Activated T-cell treated with anti-CD3 and anti-CD28 coated beads, Interleukin-2, amount 50 U/mL, for 24 hours (primary cell): ENCODE data around the gene POLR1C.

Source experiments
- DNase-seq: peaks from one replicate; pipeline ENCODE4 v3.0.0-alpha.2; 2020
- H3K27ac Mint-ChIP-seq: 2 replicates; pipeline ENCODE4 v1.8.0; 2020; ENCODE audit warnings: mild to moderate bottlenecking, mixed read lengths
- H3K27me3 Mint-ChIP-seq: 2 replicates; pipeline ENCODE4 v1.8.0; 2020; ENCODE audit warnings: mixed read lengths
- H3K36me3 Mint-ChIP-seq: 2 replicates; pipeline ENCODE4 v1.8.0; 2020; ENCODE audit warnings: low read depth, mixed read lengths
- H3K4me1 Mint-ChIP-seq: 2 replicates; pipeline ENCODE4 v1.8.0; 2020; ENCODE audit warnings: low read depth, mixed read lengths
- H3K4me3 Mint-ChIP-seq: 2 replicates; pipeline ENCODE4 v1.8.0; 2020; ENCODE audit warnings: mild to moderate bottlenecking, moderate library complexity, mixed read lengths
- H3K9me3 Mint-ChIP-seq: 2 replicates; pipeline ENCODE4 v1.8.0; 2020; ENCODE audit warnings: mixed read lengths

Gene POLR1C

DNA sequence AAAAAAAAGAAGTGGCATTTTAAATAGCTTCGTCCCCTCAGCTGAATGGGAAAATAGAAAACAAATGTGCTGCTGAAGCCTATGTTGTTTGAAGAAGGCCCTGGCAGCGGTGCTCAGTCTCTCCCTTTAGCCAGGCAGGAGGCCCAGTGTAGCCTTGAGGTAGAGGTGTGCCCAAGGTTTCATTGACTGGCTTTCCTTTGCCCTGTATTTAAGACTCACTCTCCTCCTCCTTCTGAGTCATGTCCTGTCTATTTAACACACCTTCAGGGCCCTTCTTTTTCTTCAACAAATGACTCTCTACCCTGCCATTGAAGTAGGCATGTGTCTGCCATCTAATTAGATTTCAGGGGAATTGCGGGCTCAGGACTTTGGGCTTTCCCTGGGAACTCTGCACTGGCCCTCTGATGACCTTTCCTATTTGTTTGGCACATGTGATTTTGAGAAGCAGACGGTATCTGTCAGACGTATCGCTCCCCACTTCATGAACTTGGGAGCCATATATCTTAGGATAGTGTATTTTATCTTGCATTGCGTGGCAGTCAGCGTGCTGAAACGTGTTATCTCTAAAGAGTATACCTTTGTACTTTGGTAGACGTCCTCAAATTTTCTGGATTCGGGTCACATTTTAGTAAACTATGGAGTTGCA lies 35.2 kb upstream of the POLR1C start:
- Mint-ChIP-seq H3K4me1 (peaks cover 52% of the 10 kb centered on the region), H3K27me3 (no peaks in the 10 kb centered on the region), H3K36me3 (peaks cover 56% of the 10 kb centered on the region), H3K27ac (peak overlapping the region; percentile 15), H3K4me3 (no peak overlapping the region), H3K9me3 (no peaks in the 10 kb centered on the region)
- DNase-seq, result no peak

DNA sequence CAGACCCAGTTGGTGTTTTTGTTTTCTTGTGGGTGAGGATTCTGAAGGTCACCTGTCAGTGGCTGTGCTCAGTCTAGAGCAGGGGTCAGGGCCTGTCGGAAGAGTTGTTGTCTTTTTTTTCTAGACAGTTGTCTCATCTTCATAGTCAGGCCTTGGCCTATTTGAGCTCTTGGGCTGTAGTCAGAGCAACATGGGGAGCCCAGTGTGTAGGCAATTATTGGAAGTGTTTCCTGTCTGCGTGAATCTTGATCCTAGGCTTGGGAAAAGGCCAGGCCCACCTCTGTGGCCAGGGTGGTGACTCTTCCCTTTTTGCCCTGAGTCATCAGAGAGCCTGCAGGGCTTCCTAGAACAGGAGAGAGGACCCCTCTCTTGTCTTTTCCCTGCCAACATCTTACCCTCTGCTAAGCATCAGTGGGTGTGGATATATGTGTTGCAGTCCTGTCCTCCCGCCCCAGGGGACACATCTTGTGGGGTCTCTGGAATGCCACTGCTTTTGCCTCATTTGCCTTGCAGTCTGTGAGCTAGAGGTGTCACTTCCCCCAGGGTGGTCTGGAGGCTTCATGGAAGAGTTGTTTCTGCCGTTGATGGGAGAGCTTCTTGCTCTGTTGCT lies 28.1 kb upstream of the POLR1C start:
- H3K27me3 Mint-ChIP-seq, result no peaks in the 10 kb centered on the region
- H3K9me3 Mint-ChIP-seq, result no peaks in the 10 kb centered on the region
- no peak for DNase-seq
- peaks cover 47% of the 10 kb centered on the region for H3K36me3 Mint-ChIP-seq
- peaks cover 23% of the 10 kb centered on the region for H3K4me1 Mint-ChIP-seq
- no peak overlapping the region for H3K4me3 Mint-ChIP-seq
- peak overlapping the region; percentile 51 for H3K27ac Mint-ChIP-seq

DNA sequence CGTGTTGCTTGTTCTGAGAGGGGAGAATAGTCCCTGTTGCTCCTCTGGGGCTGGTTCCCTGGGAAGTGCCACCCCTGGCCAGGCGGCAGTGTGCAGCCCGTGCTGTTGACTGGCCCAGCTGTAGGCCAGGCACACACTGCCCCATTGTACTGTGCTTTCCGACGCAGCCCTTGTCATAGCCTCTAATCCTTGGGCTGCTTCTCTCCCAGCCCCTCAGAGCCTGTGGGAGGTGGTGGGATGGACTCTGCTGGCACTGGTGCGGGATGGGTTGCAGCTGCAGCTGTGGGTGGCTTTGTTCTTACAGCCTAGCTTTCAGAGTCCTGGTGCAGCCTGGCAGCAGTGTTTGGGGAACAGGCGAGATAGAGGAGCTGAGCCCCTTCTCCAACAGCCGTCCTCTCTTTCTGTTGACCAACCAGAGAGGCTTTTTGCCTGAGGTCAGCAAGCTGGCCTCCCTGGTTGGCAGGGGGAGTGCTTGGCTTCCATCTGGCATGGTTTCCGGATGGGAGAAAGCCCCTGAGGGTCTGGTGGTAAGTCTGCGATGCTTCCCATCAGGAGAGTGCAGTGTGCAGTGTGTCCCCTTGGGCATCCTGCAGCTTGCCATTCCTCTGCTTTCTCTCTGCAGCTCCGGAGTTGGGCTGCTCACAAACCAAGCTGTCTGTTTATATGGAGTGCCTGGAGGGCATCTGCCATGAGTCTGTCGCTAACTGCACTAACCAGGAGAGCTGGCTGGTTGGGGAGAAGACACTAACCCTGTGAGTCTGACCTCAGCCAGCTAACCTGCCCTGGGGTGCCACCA lies 27.4 kb upstream of the POLR1C start:
- no peak for DNase-seq
- Mint-ChIP-seq H3K4me3 (no peak overlapping the region), H3K36me3 (peaks cover 51% of the 10 kb centered on the region), H3K27ac (peak overlapping the region; percentile 51), H3K27me3 (no peaks in the 10 kb centered on the region), H3K4me1 (peaks cover 30% of the 10 kb centered on the region), H3K9me3 (no peaks in the 10 kb centered on the region)

DNA sequence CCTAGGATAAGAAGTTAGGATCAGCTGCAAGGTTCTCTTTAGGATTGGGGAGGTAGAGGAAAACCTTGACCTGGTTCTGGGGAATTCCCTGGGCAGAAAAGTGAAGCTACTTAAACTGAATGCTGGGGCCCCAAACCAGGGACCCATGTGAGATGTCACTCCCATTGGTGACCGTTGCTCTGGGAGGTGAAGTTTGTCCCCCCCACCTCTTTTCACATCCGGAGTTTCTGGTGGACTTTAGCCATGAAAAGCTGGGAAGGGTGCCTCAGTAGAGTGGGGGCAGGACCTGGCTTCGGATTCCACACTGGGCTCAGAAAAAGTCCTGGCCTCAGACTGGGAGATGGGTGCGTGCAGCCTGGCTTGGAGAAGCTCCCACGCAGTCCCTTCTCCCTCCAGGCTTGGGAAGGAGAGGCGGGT lies 26.4 kb upstream of the POLR1C start:
- Mint-ChIP-seq H3K36me3 (peaks cover 46% of the 10 kb centered on the region), H3K4me3 (no peak overlapping the region), H3K4me1 (peaks cover 40% of the 10 kb centered on the region), H3K27ac (no peak overlapping the region), H3K9me3 (no peaks in the 10 kb centered on the region), H3K27me3 (no peaks in the 10 kb centered on the region)
- DNase-seq, result no peak

DNA sequence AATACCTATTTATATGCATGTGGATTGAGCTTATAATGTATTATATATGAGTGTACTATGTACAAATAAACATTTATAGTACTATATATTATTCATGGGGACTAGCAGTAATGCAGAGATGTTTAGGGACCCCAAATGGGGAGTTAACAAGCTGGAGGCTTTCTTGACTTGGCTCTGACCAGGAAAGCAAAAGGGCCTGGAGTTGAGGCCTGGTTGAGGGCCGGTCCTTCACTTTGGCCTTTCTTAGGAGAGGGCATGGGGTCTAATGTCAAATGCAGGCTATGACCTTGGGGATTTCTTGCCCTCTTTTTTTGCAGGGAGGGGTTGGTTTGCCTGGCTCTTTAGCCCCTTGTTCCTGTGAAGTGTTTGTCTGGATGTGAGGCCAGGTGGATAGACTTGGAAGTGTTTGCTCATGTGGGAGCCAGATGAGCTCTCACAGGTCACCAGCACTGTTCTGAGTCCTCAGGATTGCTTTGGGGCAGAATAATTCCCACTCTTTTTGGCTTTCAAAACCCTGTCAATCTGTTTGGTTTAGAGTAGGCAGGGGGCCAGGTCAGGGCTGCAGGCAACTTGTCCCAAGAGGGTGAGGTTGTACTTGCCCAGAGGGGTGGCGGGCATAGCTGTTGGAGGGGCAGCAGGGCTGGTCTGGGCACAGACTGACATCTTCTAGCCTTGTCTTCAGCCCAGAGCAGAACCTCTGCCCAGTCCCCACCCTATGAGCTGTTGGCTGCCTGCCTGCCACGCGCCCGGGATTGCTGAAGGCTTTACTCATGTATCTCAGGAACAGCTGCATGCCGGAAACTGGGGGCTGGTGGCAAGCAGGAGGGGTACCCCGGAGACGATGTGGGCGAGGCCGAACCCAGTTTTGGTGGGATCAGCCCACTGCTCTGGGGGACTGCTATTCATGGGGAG lies 24.9 kb upstream of the POLR1C start:
- peaks cover 43% of the 10 kb centered on the region for H3K4me1 Mint-ChIP-seq
- no peak for DNase-seq
- H3K36me3 Mint-ChIP-seq, result peaks cover 39% of the 10 kb centered on the region
- H3K4me3 Mint-ChIP-seq, result no peak overlapping the region
- H3K27ac Mint-ChIP-seq, result no peak overlapping the region
- H3K27me3 Mint-ChIP-seq, result no peaks in the 10 kb centered on the region
- no peaks in the 10 kb centered on the region for H3K9me3 Mint-ChIP-seq

DNA sequence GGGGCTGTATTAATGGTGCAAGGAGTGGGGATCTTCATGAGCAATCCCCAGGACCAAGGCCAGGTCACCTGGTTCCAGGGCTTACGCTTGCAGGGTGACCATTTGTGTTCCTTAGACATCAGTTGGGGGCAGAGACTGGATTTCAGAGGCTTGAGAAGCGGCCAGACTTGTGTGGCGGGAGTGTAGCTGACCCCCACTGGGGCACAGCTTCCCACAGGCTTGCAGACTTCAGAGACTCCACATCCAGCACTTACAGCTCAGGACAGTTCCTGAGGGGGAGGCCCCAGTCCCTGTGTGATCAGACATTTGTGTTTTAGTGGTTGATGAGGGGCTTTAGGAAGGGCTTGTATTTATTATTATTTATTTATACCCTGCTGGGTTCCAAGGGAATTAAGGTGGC lies 24.2 kb upstream of the POLR1C start:
- Mint-ChIP-seq H3K4me3 (no peak overlapping the region), H3K36me3 (peaks cover 39% of the 10 kb centered on the region), H3K4me1 (peaks cover 43% of the 10 kb centered on the region), H3K27ac (no peak overlapping the region), H3K27me3 (no peaks in the 10 kb centered on the region), H3K9me3 (no peaks in the 10 kb centered on the region)
- DNase-seq, result no peak

DNA sequence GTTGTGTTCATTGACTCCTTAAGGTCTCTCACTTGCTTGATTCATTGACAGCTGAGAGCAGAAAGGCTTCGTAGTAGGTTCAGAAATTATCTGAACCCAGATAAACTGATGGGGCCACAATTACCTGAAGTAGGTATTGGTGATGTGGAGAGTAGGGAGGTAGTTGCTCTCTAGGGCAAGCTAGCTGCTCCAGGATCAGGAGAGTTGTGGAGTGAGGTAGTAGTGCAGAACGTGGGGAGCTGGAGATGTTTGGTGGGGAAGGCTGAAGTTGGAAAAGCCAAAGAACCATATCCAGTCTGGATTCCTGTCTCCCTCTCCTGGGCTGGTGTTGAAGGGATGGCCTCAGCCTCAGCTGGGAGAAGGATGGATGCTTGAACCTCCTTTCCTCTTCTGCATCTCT lies 23.7 kb upstream of the POLR1C start:
- no peaks in the 10 kb centered on the region for H3K9me3 Mint-ChIP-seq
- no peak overlapping the region for H3K4me3 Mint-ChIP-seq
- no peaks in the 10 kb centered on the region for H3K27me3 Mint-ChIP-seq
- DNase-seq, result no peak
- H3K4me1 Mint-ChIP-seq, result peaks cover 43% of the 10 kb centered on the region
- peak overlapping the region; percentile 26 for H3K27ac Mint-ChIP-seq
- peaks cover 43% of the 10 kb centered on the region for H3K36me3 Mint-ChIP-seq

DNA sequence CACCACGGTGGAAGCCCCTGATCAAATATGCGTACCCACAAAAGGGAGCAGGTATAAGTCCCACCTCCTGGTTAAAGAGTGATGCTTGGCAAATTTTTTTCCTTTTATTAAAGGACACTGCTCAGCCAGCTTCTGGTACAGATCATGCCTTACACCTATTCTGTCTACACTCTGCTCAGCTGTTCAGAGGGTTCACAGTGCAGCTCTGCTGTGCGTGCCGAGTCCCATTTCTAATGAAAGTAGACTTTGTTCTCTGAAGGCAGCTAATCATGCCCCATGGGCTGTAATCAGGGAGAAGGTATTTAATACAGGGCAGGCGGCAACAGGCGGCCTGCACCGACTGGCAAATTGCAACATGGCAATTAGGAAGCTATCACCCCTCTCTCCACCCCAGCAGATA lies 23.1 kb upstream of the POLR1C start:
- Mint-ChIP-seq H3K27ac (peak overlapping the region; percentile 57), H3K36me3 (peaks cover 44% of the 10 kb centered on the region), H3K4me3 (no peak overlapping the region), H3K9me3 (no peaks in the 10 kb centered on the region), H3K4me1 (peaks cover 43% of the 10 kb centered on the region), H3K27me3 (no peaks in the 10 kb centered on the region)
- no peak for DNase-seq

DNA sequence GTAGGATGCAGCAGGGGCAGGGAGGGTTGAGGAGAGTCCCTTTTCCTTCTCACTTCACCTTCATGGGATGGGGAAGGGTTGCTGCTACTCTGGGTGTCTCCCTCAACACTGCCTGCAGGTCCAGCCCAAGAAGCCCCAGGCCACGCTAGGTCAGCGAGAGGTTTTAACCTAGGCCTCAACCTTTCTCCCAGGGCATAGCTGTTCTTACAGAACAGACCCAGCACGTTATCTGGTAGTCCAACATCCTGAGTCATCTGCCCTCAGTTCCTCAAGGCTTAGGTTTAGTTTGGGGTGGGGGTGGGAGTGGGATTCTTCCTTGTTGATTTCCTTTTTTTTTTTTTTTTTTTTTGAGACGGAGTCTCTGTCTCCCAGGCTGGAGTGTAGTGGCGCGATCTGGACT lies 22.6 kb upstream of the POLR1C start:
- Mint-ChIP-seq H3K27me3 (no peaks in the 10 kb centered on the region), H3K36me3 (peaks cover 44% of the 10 kb centered on the region), H3K4me3 (no peak overlapping the region), H3K9me3 (no peaks in the 10 kb centered on the region), H3K4me1 (peaks cover 39% of the 10 kb centered on the region), H3K27ac (peak overlapping the region; percentile 57)
- no peak for DNase-seq

DNA sequence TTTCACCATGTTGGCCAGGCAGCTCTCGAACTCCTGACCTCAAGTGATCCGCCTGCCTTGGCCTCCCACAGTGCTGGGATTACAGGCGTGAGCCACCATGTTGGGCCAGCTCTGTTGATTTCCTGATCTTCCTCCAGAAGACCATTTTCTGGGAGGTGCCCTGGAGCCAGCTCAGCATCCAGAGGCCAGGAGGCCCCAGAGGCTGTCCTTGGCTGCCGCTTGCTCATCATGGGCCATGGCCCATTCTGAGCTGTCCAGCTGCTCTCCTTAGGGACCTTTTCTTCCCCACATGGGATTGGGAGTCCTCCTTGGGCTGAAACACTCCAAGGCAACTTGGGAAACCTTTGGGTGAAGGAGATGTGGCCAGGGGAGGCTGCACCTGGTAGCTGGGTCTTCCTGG lies 22.1 kb upstream of the POLR1C start:
- peaks cover 39% of the 10 kb centered on the region for H3K4me1 Mint-ChIP-seq
- H3K27me3 Mint-ChIP-seq, result no peaks in the 10 kb centered on the region
- H3K9me3 Mint-ChIP-seq, result no peaks in the 10 kb centered on the region
- no peak overlapping the region for H3K27ac Mint-ChIP-seq
- H3K36me3 Mint-ChIP-seq, result peaks cover 46% of the 10 kb centered on the region
- no peak overlapping the region for H3K4me3 Mint-ChIP-seq
- no peak for DNase-seq

DNA sequence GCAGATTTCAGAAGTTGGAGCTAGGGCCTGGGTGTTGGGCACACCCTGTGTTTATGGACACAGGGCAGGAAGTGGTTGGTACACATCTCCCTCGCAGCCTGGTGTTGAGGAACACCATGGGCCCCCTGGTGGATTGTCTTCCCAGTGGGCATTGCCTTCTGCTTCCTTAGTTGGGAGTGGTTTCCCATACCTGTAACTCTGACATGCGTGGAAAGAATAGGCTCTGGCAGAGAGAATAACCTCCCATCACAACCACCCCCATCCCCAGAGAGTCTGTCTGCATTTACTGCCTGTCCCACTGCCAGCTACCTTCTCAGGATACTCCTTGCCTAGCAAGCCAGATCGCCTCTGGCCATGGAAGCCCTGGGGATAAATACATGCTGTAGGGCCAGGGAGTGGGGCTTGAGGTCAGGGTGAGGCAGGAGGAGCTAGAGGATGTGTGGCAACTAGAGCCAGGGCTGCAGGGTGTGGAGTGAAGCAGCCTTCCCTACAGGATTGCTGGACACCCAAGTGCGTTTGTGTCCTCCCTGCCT lies 21.4 kb upstream of the POLR1C start:
- Mint-ChIP-seq H3K4me3 (no peak overlapping the region), H3K27ac (peak overlapping the region; percentile 56), H3K27me3 (no peaks in the 10 kb centered on the region), H3K9me3 (no peaks in the 10 kb centered on the region), H3K36me3 (peaks cover 46% of the 10 kb centered on the region), H3K4me1 (peaks cover 32% of the 10 kb centered on the region)
- no peak for DNase-seq

DNA sequence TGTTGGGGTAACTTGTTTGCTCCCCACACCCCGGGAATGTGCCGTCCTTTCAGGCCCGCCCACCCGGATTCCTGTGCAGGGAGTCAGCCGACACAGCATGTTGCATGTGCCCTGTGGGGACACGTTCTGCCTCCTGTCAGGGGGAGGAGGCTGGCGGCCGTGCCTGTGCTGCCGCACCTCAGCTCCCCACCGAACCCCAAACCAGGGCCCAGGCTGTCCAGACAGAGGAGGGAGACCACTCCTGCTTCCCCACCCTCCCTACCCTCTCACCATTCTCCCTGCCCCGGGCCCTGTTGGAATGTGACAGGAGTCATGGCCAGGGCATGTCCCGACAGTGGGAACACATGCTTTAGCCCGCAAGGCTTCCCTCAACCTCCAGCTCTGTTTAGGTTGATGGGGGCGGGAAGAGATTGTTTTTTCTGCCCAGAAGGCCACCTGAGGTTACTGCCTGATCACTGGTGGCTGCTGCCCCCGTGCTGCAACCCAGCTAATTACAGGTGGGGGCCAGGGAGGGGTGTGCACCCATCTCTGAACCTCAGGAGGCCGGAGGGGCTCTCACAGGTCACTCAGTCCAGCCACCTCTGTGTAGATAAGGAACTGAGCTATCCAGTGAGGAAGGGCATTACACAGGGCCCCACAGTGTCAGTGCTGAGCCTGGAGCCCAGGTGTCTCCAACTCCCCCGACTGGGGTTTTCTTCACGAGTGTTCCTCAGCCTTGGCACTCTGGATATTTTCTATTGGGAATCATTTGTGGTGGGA lies 20.3 kb upstream of the POLR1C start:
- DNase-seq, result no peak
- no peak overlapping the region for H3K27ac Mint-ChIP-seq
- H3K4me3 Mint-ChIP-seq, result no peak overlapping the region
- peaks cover 32% of the 10 kb centered on the region for H3K4me1 Mint-ChIP-seq
- H3K36me3 Mint-ChIP-seq, result peaks cover 57% of the 10 kb centered on the region
- H3K9me3 Mint-ChIP-seq, result no peaks in the 10 kb centered on the region
- no peaks in the 10 kb centered on the region for H3K27me3 Mint-ChIP-seq

DNA sequence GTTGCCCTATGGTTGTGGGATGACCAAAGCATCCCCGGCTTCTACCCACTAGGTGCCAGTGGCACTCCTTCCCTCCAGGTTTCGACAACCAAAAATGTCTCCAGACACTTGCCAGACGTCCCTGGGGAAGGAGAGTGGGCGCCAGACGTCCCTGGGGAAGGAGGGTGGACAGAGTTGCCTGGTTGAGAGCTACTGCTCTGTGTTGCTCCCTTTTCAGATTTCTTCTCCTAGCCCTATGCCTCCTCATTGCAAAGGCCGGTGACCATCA lies 19.8 kb upstream of the POLR1C start:
- no peak overlapping the region for H3K4me3 Mint-ChIP-seq
- DNase-seq, result no peak
- peaks cover 62% of the 10 kb centered on the region for H3K36me3 Mint-ChIP-seq
- H3K27ac Mint-ChIP-seq, result no peak overlapping the region
- peaks cover 30% of the 10 kb centered on the region for H3K4me1 Mint-ChIP-seq
- H3K27me3 Mint-ChIP-seq, result no peaks in the 10 kb centered on the region
- no peaks in the 10 kb centered on the region for H3K9me3 Mint-ChIP-seq

DNA sequence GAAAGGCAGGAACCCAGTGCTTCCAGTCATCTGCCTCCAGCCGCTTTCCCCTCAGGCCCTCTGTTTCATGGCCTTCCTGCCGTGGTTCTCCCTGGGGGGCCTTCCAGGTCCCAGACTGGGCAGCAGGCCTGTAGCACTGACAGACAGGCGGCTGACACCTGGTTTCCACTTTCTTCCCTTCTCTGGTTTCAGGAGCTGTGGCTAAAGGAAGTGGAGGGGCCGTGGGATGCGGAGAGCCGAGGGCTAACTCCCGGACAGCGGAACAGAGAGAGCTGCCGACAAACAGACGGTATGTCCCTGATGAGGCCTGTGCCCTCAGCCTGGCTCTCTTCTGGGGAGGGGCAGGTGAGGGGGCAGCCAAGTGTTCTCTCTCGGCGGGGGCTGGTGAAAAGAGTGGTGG lies 19.2 kb upstream of the POLR1C start:
- Mint-ChIP-seq H3K27me3 (no peaks in the 10 kb centered on the region), H3K27ac (no peak overlapping the region), H3K9me3 (no peaks in the 10 kb centered on the region), H3K4me3 (no peak overlapping the region), H3K4me1 (peaks cover 26% of the 10 kb centered on the region), H3K36me3 (peaks cover 68% of the 10 kb centered on the region)
- DNase-seq, result no peak
